A549 (cell line): ENCODE results near the gene TET2.

Experiments
- CEBPB ChIP-seq, 2 experiments: fragments of >200 bp in 1 of 2; sonication (Bioruptor Twin) in 1 of 2; formaldehyde crosslinking in 1 of 2; IDR thresholded peaks; 2 replicates each; pipeline ENCODE4 v1.6.1; 2012 to 2016
- EP300 ChIP-seq, 2 experiments: fragments of >200 bp; sonication (Bioruptor Twin); formaldehyde crosslinking; IDR thresholded peaks; 2 replicates in 1 of 2; 3 replicates in 1 of 2; pipeline ENCODE4 v1.6.1; 2016 to 2017
- HDAC2 ChIP-seq: fragments of 200-600 bp; sonication (generic); IDR thresholded peaks from 2 replicates; pipeline ENCODE4 v1.6.1; 2016
- HOXB13 ChIP-seq: fragments of 250-450 bp; sonication (Bioruptor Pico); IDR thresholded peaks from 2 replicates; pipeline ENCODE4 v1.5.0; 2020; ENCODE audit warnings: low read depth, mild to moderate bottlenecking, moderate library complexity
- NFE2L2 ChIP-seq: fragments of 150-350 bp; conservative IDR thresholded peaks from 2 replicates; pipeline ENCODE4 v1.6.1; 2014; ENCODE audit warnings: low read length
- POLR2A ChIP-seq: IDR thresholded peaks from 2 replicates; pipeline ENCODE4 v1.6.1; 2012; ENCODE audit warnings: mild to moderate bottlenecking, low read length
- RAD21 ChIP-seq, 2 experiments: fragments of >200 bp in 1 of 2; sonication (Bioruptor Twin) in 1 of 2; formaldehyde crosslinking in 1 of 2; IDR thresholded peaks in 1 of 2; conservative IDR thresholded peaks in 1 of 2; 2 replicates in 1 of 2; 3 replicates in 1 of 2; pipeline ENCODE4 v1.6.1; 2012 to 2018; ENCODE audit warnings: inconsistent platforms in 1 of 2
- RCOR1 ChIP-seq: fragments of 150-350 bp; IDR thresholded peaks from 2 replicates; pipeline ENCODE4 v1.6.1; 2014; ENCODE audit warnings: antibody characterized with exemption, low read length, low read depth
- TFCP2L1 ChIP-seq: fragments of 250-450 bp; sonication (Bioruptor Pico); IDR thresholded peaks from 2 replicates; pipeline ENCODE4 v1.5.0; 2021; ENCODE audit warnings: mild to moderate bottlenecking
- TF ChIP-seq, protein P1 (sequence below): fragments of >200 bp; sonication (Bioruptor Twin); formaldehyde crosslinking; IDR thresholded peaks from 3 replicates; pipeline ENCODE4 v1.5.1; 2016
- TF ChIP-seq, protein P2 (sequence below): IDR thresholded peaks from 2 replicates; pipeline ENCODE4 v1.6.1; 2012

DNA sequence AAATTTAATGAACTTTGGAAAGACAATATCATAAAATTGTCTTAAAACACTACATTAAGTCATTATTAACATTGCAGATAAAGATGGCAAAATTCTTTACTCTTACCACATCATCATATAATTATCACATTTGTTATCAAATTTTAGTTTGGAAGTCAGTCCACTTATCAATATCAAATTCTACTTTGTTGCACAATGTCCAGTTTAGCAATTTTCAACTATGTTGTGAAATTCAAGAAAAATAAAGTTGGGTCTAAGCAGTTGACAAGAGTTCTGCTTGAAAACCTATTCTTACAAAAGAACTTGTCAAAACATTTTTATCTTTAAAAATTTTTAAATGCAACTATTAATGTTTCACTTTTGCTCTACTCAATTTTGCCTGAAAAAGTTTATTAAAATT, 44.7 kb upstream of the TET2 start:
- TF ChIP-seq, protein P1, sequence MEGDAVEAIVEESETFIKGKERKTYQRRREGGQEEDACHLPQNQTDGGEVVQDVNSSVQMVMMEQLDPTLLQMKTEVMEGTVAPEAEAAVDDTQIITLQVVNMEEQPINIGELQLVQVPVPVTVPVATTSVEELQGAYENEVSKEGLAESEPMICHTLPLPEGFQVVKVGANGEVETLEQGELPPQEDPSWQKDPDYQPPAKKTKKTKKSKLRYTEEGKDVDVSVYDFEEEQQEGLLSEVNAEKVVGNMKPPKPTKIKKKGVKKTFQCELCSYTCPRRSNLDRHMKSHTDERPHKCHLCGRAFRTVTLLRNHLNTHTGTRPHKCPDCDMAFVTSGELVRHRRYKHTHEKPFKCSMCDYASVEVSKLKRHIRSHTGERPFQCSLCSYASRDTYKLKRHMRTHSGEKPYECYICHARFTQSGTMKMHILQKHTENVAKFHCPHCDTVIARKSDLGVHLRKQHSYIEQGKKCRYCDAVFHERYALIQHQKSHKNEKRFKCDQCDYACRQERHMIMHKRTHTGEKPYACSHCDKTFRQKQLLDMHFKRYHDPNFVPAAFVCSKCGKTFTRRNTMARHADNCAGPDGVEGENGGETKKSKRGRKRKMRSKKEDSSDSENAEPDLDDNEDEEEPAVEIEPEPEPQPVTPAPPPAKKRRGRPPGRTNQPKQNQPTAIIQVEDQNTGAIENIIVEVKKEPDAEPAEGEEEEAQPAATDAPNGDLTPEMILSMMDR: no peak
- no peak for TF ChIP-seq CEBPB (IDR thresholded peaks at IDR 0.05)
- TF ChIP-seq RCOR1: no peak
- TF ChIP-seq POLR2A: no peak
- no peak for TF ChIP-seq RAD21 (conservative IDR thresholded peaks at IDR 0.05 in 1 of 2, IDR thresholded peaks at IDR 0.05 in 1 of 2)
- no peak for TF ChIP-seq TFCP2L1 (CRISPR knock-in tag)
- TF ChIP-seq HOXB13 (CRISPR knock-in tag): no peak
- no peak for TF ChIP-seq EP300 (IDR thresholded peaks at IDR 0.05)
- no peak for TF ChIP-seq HDAC2
- TF ChIP-seq, protein P2, sequence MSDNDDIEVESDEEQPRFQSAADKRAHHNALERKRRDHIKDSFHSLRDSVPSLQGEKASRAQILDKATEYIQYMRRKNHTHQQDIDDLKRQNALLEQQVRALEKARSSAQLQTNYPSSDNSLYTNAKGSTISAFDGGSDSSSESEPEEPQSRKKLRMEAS: no peak
- TF ChIP-seq NFE2L2: no peak
